ENCODE measurements around the gene GCHFR. TPM values are rescaled to one million over a fixed set of nuclear protein-coding genes. Genes with fewer than 3 reads are reported as not detected.

GCHFR gene
- total and polyA plus RNA-seq, 2 experiments from 2014 or later: 97.2 to 213 TPM

DNA sequence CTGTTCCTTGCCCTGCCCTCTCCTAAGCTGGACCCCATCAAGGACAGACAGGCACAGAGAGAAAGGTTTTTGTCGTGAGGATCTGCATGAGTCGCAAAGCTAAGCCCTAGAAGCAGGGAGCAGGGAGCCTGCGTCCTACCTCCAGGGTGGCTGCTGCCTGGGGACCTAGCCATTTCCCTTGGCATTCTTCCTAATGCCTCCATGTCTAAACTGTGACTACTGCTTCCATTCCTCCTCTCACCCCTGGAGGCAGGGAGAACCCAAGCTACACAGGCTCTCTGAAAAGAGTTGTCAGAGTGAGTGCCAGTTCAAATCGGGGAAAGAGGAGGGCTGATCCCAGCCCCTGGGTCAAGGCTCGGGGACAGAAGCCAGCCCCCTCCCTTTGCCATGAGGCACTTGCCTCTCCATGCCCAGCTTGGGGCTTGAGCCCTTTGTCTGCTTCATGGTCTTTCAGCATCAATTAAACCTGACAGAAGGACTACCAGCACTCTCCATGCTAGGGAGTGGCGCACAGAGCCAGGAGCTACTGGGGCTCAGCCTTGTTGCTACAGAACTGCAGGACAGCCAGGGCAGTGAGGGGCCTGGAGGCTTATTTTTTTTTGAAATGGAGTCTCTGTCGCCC lies 2.4 kb downstream of the GCHFR start:
- no peak overlapping the region for H3K4me3 ChIP-seq
- H2AFZ ChIP-seq: no peak overlapping the region
- TF ChIP-seq, protein P1, sequence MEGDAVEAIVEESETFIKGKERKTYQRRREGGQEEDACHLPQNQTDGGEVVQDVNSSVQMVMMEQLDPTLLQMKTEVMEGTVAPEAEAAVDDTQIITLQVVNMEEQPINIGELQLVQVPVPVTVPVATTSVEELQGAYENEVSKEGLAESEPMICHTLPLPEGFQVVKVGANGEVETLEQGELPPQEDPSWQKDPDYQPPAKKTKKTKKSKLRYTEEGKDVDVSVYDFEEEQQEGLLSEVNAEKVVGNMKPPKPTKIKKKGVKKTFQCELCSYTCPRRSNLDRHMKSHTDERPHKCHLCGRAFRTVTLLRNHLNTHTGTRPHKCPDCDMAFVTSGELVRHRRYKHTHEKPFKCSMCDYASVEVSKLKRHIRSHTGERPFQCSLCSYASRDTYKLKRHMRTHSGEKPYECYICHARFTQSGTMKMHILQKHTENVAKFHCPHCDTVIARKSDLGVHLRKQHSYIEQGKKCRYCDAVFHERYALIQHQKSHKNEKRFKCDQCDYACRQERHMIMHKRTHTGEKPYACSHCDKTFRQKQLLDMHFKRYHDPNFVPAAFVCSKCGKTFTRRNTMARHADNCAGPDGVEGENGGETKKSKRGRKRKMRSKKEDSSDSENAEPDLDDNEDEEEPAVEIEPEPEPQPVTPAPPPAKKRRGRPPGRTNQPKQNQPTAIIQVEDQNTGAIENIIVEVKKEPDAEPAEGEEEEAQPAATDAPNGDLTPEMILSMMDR (IDR thresholded peaks at IDR 0.05; ENCODE audit: poor library complexity): no peak
- TF ChIP-seq EZH2 (IDR thresholded peaks at IDR 0.05; ENCODE audit: borderline replicate concordance) (no peak), EZH2phosphoT487 (IDR thresholded peaks at IDR 0.05; ENCODE audit: low read depth, severe bottlenecking, unreplicated experiment) (no peak)
- H3K36me3 ChIP-seq (replicated peaks; ENCODE audit: insufficient read depth, low read depth): no peaks in the 10 kb centered on the region
- 82% methylated on average over 7 of the region's 7 CpGs for WGBS (ENCODE audit: low lambda C conversion rate, missing lambda C conversion rate)
- peak overlapping the region; percentile 93 for H3K4me2 ChIP-seq
- DNase-seq (ENCODE audit: low spot score): no peak
- no peaks in the 10 kb centered on the region for H3K9me3 ChIP-seq (ENCODE audit: low read depth)
- H3K27me3 ChIP-seq: no peaks in the 10 kb centered on the region
- H3K4me1 ChIP-seq (ENCODE audit: insufficient read depth): peaks cover 43% of the 10 kb centered on the region
- H3K79me2 ChIP-seq: no peaks in the 10 kb centered on the region
- H3K9me2 ChIP-seq (replicated peaks; ENCODE audit: insufficient read depth): no peaks in the 10 kb centered on the region
- no peaks in the 10 kb centered on the region for H4K20me1 ChIP-seq (ENCODE audit: insufficient read depth, poor library complexity, severe bottlenecking)
- H3K27ac ChIP-seq: peak overlapping the region; percentile 97

DNA sequence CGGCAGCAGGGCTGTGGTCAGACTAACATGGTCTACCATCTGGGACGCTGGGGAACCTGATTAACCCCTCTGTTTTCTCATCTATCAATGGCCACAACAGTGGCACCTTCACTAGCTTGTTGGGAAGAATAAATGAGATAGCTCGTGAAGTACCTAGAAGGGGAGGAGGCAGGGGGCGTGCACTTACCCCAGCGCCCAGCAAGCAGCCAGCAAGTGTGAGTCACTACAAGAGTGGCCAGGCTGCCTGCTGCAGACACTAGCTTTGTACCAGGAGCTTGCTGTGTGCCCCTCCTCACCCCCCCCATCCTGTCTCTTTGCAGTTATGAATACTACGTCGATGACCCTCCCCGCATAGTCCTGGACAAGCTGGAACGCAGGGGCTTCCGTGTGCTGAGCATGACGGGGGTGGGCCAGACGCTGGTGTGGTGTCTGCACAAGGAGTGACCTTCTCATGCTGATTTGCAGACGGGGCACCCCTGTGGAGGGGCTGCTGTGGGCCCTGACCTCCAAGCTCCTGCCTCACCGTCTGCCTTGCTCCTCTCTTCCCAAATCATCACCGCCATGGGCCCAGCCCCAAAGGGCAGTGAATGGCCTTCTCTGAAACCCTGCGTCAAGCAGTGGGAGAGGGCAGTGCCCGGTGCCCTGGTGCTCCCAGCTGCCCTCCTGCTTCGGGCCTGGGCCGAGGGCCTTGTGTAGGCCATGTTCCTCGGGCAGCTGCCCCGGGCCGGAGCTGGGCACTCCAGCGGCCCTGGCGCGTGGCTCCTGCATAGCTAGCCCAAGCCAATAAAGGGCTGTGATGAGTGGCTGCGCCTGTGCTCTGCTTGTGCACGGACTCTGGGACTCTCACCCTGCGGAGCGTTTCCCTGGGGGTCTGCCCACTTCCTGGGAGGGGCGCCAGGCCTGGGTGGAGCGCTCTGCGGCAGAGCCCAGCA lies 3.3 kb downstream of the GCHFR start:
- H3K79me2 ChIP-seq: no peaks in the 10 kb centered on the region
- peaks cover 43% of the 10 kb centered on the region for H3K4me1 ChIP-seq (ENCODE audit: insufficient read depth)
- no peak overlapping the region for H3K27ac ChIP-seq
- H3K9me3 ChIP-seq (ENCODE audit: low read depth): no peaks in the 10 kb centered on the region
- no peaks in the 10 kb centered on the region for H3K27me3 ChIP-seq
- H3K36me3 ChIP-seq (replicated peaks; ENCODE audit: insufficient read depth, low read depth): no peaks in the 10 kb centered on the region
- WGBS (ENCODE audit: low lambda C conversion rate, missing lambda C conversion rate): 95% methylated on average over 32 of the region's 32 CpGs
- TF ChIP-seq EZH2 (IDR thresholded peaks at IDR 0.05; ENCODE audit: borderline replicate concordance) (no peak), EZH2phosphoT487 (IDR thresholded peaks at IDR 0.05; ENCODE audit: low read depth, severe bottlenecking, unreplicated experiment) (no peak)
- TF ChIP-seq, protein P1 (IDR thresholded peaks at IDR 0.05; ENCODE audit: poor library complexity): no peak
- H4K20me1 ChIP-seq (ENCODE audit: insufficient read depth, poor library complexity, severe bottlenecking): no peaks in the 10 kb centered on the region
- DNase-seq (ENCODE audit: low spot score): no peak
- no peaks in the 10 kb centered on the region for H3K9me2 ChIP-seq (replicated peaks; ENCODE audit: insufficient read depth)
- no peak overlapping the region for H3K4me3 ChIP-seq
- no peak overlapping the region for H2AFZ ChIP-seq
- H3K4me2 ChIP-seq: no peak overlapping the region

DNA sequence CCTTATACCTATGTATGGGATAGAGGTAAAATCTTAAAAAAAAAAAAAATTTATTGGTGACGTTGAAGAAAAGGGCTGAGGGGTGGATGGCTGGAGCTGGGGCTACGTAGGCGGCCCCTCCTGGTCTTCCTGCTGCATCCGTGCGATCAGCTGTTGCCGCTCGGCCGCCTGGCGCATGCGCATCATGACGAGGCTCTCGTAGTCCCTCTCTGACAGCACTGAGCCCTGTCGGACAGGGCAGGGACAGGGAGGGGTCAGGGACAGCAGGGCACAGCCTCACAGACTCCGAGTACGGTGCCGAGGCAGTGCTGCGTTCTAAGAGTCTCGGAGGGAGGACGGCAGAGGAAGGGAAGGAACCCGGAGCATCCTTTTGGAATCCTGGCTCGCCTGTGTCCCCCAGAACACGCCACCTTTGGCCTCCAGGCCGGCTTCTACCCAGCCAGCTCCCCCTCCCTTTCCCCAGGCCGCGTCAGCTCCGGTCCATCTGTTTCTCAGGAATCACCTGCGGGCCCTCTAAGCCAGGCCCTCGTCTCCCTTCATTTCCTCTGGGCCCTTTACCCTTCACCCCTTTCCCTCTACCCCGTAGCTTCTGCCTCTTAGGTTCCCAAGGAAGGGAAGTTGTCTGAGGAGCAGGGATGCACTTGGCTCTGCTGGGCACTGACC lies 4.1 kb downstream of the GCHFR start:
- Histone ChIP-seq H3K79me2 (no peaks in the 10 kb centered on the region), H2AFZ (no peak overlapping the region), H3K27ac (no peak overlapping the region), H3K4me3 (no peak overlapping the region), H3K9me2 (replicated peaks; ENCODE audit: insufficient read depth) (no peaks in the 10 kb centered on the region), H3K27me3 (no peaks in the 10 kb centered on the region), H3K36me3 (replicated peaks; ENCODE audit: insufficient read depth, low read depth) (no peaks in the 10 kb centered on the region), H3K9me3 (ENCODE audit: low read depth) (no peaks in the 10 kb centered on the region), H3K4me2 (no peak overlapping the region), H3K4me1 (ENCODE audit: insufficient read depth) (peaks cover 37% of the 10 kb centered on the region), H4K20me1 (ENCODE audit: insufficient read depth, poor library complexity, severe bottlenecking) (no peaks in the 10 kb centered on the region)
- no peak for DNase-seq (ENCODE audit: low spot score)
- WGBS (ENCODE audit: low lambda C conversion rate, missing lambda C conversion rate): 97% methylated on average over 26 of the region's 29 CpGs
- TF ChIP-seq EZH2 (IDR thresholded peaks at IDR 0.05; ENCODE audit: borderline replicate concordance) (no peak), EZH2phosphoT487 (IDR thresholded peaks at IDR 0.05; ENCODE audit: low read depth, severe bottlenecking, unreplicated experiment) (no peak)
- TF ChIP-seq, protein P1 (IDR thresholded peaks at IDR 0.05; ENCODE audit: poor library complexity): no peak

Measured in hepatocyte (in vitro differentiated cells).